Upper lobe of right lung (tissue), 1 donor: ENCODE data around the gene CEBPB. TPM values are rescaled to one million over a fixed set of nuclear protein-coding genes. Genes with fewer than 3 reads are reported as not detected.
A peak's percentile ranks its signal among the peaks of the same experiment; 100 is the strongest.

ENCODE experiments used
- ATAC-seq: fragments of 200-7000 bp; cut with Tn5 transposase; one replicate; pipeline ENCODE4 v1.9.1; 2020; ENCODE audit warnings: mild to moderate bottlenecking, moderate library complexity
- DNase-seq: peaks from one replicate; pipeline ENCODE4 v3.0.0-alpha.2; 2020
- H3K27ac ChIP-seq: fragments of 200-600 bp; one replicate; pipeline ENCODE4 v1.8.0; 2022
- H3K27me3 ChIP-seq: fragments of 200-600 bp; one replicate; pipeline ENCODE4 v1.8.0; 2022; ENCODE audit warnings: mild to moderate bottlenecking
- H3K36me3 ChIP-seq: fragments of 200-600 bp; one replicate; pipeline ENCODE4 v1.8.0; 2022
- H3K4me1 ChIP-seq: fragments of 200-600 bp; one replicate; pipeline ENCODE4 v1.8.0; 2022
- H3K4me3 ChIP-seq: fragments of 200-600 bp; one replicate; pipeline ENCODE4 v1.8.0; 2022; ENCODE audit warnings: mild to moderate bottlenecking
- H3K9me3 ChIP-seq: fragments of 200-600 bp; one replicate; pipeline ENCODE4 v1.8.0; 2022
- CTCF ChIP-seq: fragments of 200-600 bp; IDR thresholded peaks from one replicate; pipeline ENCODE4 v1.8.0; 2022; ENCODE audit warnings: antibody characterized with exemption
- intact Hi-C: fragments of 100-400 bp; cut with DNase I; formaldehyde crosslinking; loops from one replicate; pipeline ENCODE4 v1.11.0; 2022
- total RNA-seq: library from RNA; stranded (reverse); fragmentation: NEBNext Ultra II Directional; extraction: Animal tissue kit (Norgen Biotek cat#: 25700); gene quantifications from one replicate; pipeline ENCODE4 v1.2.1, GENCODE V29; 2021
- donor health status: DM: no; HTN: yes; CAD: no; lungs with severe emphysema.

The CEBPB gene
- total RNA-seq, 1 donor from 2014 or later = 271 TPM

GRCh38 chr20:50224531-50225255 lies 34.1 kb downstream of the CEBPB start:
- H3K27me3 ChIP-seq = no peaks in the 10 kb centered on the region
- intact Hi-C loops = no loop called here
- H3K9me3 ChIP-seq = no peaks in the 10 kb centered on the region
- TF ChIP-seq CTCF = peak; percentile 50
- no peak overlapping the region for H3K4me3 ChIP-seq
- peak; percentile 88 for DNase-seq
- peaks cover 10% of the 10 kb centered on the region for H3K4me1 ChIP-seq
- H3K36me3 ChIP-seq = no peaks in the 10 kb centered on the region
- peak; percentile 75 for ATAC-seq
- peak overlapping the region; percentile 71 for H3K27ac ChIP-seq

- H3K27ac ChIP-seq = peak overlapping the region; percentile 52
- ATAC-seq (peak; percentile 68), DNase-seq (peak; percentile 91)
Measured at GRCh38 chr20:50226093-50226974, 35.7 kb downstream of the CEBPB start.

GRCh38 chr20:50227506-50227905 lies 36.9 kb downstream of the CEBPB start:
- Histone ChIP-seq H3K27ac (no peak overlapping the region), H3K4me1 (peaks cover 10% of the 10 kb centered on the region), H3K27me3 (no peaks in the 10 kb centered on the region), H3K9me3 (no peaks in the 10 kb centered on the region), H3K4me3 (no peak overlapping the region), H3K36me3 (no peaks in the 10 kb centered on the region)
- intact Hi-C loops = no loop called here
- no peak for DNase-seq
- no peak for ATAC-seq
- no peak for TF ChIP-seq CTCF

More at GRCh38 chr20:50226093-50226974, 35.7 kb downstream of the CEBPB start:
- no peaks in the 10 kb centered on the region for H3K36me3 ChIP-seq
- no peak overlapping the region for H3K4me3 ChIP-seq
- no peaks in the 10 kb centered on the region for H3K9me3 ChIP-seq
- H3K4me1 ChIP-seq = peaks cover 10% of the 10 kb centered on the region
- intact Hi-C loops = no loop called here
- no peaks in the 10 kb centered on the region for H3K27me3 ChIP-seq
- TF ChIP-seq CTCF = no peak

GRCh38 chr20:50229156-50229607 lies 38.6 kb downstream of the CEBPB start:
- DNase-seq (no peak), ATAC-seq (no peak)
- Histone ChIP-seq H3K27ac (no peak overlapping the region), H3K9me3 (no peaks in the 10 kb centered on the region), H3K27me3 (no peaks in the 10 kb centered on the region), H3K4me3 (no peak overlapping the region), H3K4me1 (peaks cover 10% of the 10 kb centered on the region), H3K36me3 (no peaks in the 10 kb centered on the region)
- intact Hi-C loops = no loop called here
- TF ChIP-seq CTCF = no peak

- H3K9me3 ChIP-seq = no peaks in the 10 kb centered on the region
- no peak overlapping the region for H3K27ac ChIP-seq
- no peak for TF ChIP-seq CTCF
- peaks cover 10% of the 10 kb centered on the region for H3K4me1 ChIP-seq
- intact Hi-C loops = no loop called here
- H3K27me3 ChIP-seq = no peaks in the 10 kb centered on the region
- no peak overlapping the region for H3K4me3 ChIP-seq
- ATAC-seq (no peak), DNase-seq (no peak)
- no peaks in the 10 kb centered on the region for H3K36me3 ChIP-seq
Measured at GRCh38 chr20:50230184-50230583, 39.6 kb downstream of the CEBPB start.
